ENCODE data around the gene ZNFX1. TPM values are rescaled to one million over a fixed set of nuclear protein-coding genes. Genes with fewer than 3 reads are reported as not detected.

ZNFX1 gene
- total and polyA plus RNA-seq, 9 of the 15 experiments (the other 6 are each of a cell fraction or from before 2014, with no cell fraction given): 3.8 to 13.8 (median 10.3) TPM

DNA sequence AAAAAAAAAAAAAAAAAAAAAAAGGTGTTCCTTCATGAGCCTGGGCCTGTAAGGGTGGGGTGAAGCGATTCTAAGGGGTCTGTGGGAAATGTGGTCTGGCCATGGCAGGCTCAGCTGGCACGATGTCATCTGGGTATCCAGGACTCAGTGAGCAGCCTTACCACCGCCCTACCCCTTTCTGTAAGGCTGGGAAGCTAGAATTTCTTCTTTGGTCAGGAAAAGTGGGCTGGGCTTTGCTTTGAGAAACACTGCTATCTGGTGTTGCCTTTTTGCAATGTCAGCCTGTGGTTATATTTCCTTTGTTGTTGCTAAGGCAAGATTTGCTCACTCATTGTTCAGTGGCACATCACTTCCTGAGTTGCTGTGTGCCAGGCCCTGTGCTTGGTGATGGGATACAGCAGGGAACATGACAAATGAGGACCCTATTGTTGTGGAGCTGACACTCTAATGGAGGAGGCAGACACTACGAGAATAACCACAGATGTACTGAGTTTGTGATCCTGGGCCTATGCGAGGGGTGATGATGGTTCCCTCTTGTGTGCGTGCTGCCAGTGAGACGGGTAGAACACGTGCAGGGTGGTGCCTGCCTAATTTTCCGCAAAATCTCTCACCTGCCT is 45.9 kb upstream of the ZNFX1 start (continued):
- TF ChIP-seq, protein P1, sequence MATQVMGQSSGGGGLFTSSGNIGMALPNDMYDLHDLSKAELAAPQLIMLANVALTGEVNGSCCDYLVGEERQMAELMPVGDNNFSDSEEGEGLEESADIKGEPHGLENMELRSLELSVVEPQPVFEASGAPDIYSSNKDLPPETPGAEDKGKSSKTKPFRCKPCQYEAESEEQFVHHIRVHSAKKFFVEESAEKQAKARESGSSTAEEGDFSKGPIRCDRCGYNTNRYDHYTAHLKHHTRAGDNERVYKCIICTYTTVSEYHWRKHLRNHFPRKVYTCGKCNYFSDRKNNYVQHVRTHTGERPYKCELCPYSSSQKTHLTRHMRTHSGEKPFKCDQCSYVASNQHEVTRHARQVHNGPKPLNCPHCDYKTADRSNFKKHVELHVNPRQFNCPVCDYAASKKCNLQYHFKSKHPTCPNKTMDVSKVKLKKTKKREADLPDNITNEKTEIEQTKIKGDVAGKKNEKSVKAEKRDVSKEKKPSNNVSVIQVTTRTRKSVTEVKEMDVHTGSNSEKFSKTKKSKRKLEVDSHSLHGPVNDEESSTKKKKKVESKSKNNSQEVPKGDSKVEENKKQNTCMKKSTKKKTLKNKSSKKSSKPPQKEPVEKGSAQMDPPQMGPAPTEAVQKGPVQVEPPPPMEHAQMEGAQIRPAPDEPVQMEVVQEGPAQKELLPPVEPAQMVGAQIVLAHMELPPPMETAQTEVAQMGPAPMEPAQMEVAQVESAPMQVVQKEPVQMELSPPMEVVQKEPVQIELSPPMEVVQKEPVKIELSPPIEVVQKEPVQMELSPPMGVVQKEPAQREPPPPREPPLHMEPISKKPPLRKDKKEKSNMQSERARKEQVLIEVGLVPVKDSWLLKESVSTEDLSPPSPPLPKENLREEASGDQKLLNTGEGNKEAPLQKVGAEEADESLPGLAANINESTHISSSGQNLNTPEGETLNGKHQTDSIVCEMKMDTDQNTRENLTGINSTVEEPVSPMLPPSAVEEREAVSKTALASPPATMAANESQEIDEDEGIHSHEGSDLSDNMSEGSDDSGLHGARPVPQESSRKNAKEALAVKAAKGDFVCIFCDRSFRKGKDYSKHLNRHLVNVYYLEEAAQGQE (IDR thresholded peaks at IDR 0.05; ENCODE audit: borderline replicate concordance): peak; percentile 77; the same call in 1 of the 2 replicates
- TF ChIP-seq, protein P1 (CRISPR knock-in tag; IDR thresholded peaks at IDR 0.05; ENCODE audit: low read depth): no peak
- TF ChIP-seq THRAP3 (IDR thresholded peaks at IDR 0.05; ENCODE audit: borderline replicate concordance) (no peak), SIX5 (IDR thresholded peaks at IDR 0.05; ENCODE audit: borderline replicate concordance in 1 of 2, insufficient read depth in 1 of 2, low read depth in 1 of 2, low read length in 2 of 2) (no peak), SP1 (CRISPR knock-in tag; IDR thresholded peaks at IDR 0.05) (0 out of 2 replicates have a peak, but pooled peaks have one; percentile 25), EP300 (IDR thresholded peaks at IDR 0.05; ENCODE audit: low read length) (peak; percentile 38; the same call in 1 of the 2 replicates), RAD21 (CRISPR knock-in tag; conservative IDR thresholded peaks at IDR 0.05 in 1 of 2, IDR thresholded peaks at IDR 0.05 in 1 of 2) (peak; percentile 71 to 88), ZNF384 (IDR thresholded peaks at IDR 0.05; ENCODE audit: low read depth, low read length) (peak; percentile 53; the same call in 1 of the 2 replicates), SMARCB1 (IDR thresholded peaks at IDR 0.05; ENCODE audit: insufficient read length, low read depth) (no peak), C11orf30 (IDR thresholded peaks at IDR 0.05; ENCODE audit: low read depth) (peak; percentile 94), TSC22D4 (tag; IDR thresholded peaks at IDR 0.05) (no peak), ETV1 (tag; conservative IDR thresholded peaks at IDR 0.05; ENCODE audit: low read depth) (peak; percentile 75)
- TF ChIP-seq, protein P2, sequence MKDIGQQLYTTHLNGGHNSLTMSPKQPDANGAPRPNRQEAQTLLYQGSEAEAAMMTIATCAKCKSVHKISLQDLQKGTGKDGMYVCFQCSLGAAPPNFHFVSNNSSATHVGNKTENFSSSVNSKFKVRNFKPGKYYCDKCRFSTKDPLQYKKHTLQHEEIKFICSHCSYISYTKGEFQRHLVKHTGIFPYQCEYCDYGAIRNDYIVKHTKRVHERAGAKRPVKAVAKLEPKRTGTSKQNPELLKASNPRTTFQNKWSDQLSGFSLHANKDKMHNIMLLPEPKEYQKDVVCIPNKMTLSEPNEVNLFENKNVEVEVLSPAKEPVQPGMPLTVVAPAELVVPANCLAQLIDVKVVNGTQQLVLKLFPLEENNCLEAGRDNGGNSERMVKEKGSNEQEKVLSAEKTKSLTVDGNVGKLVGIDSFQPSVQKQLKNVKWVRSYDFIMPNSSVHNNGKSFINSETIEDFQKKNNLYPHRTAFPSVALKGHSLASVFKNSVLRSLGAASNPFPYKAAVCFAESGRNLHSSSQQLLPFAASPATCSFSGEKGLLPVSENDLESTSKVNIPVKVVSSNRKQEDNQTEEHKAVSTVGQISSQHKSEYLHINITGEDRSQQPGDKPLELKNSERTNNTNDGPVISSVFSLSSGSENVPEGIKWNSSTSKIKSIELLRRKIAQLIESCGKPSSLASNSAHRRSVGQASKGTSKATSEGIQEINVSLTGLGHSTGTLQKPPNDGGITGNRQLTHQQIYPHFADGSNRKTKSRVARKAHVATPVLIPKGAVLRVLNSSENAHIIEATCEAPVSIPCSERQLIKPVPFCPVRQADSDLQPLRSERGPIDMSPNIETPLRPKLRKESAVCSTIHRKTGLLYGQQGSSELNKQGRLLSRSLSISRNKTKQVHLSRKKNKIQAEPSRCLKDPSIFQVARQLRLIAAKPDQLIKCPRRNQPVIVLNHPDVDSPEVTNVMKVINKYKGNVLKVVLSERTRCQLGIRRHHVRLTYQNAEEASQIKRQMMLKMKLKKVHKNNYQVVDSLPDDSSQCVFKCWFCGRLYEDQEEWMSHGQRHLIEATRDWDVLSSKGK (CRISPR knock-in tag; IDR thresholded peaks at IDR 0.05): no peak
- TF ChIP-seq, protein P3, sequence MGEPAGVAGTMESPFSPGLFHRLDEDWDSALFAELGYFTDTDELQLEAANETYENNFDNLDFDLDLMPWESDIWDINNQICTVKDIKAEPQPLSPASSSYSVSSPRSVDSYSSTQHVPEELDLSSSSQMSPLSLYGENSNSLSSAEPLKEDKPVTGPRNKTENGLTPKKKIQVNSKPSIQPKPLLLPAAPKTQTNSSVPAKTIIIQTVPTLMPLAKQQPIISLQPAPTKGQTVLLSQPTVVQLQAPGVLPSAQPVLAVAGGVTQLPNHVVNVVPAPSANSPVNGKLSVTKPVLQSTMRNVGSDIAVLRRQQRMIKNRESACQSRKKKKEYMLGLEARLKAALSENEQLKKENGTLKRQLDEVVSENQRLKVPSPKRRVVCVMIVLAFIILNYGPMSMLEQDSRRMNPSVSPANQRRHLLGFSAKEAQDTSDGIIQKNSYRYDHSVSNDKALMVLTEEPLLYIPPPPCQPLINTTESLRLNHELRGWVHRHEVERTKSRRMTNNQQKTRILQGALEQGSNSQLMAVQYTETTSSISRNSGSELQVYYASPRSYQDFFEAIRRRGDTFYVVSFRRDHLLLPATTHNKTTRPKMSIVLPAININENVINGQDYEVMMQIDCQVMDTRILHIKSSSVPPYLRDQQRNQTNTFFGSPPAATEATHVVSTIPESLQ (CRISPR knock-in tag; IDR thresholded peaks at IDR 0.05): no peak
